WTC11 (cell line): ENCODE data around the gene RNF135. TPM values are rescaled to one million over a fixed set of nuclear protein-coding genes. Genes with fewer than 3 reads are reported as not detected.

ENCODE experiments used
- ATAC-seq: fragments of 200-7000 bp; cut with Tn5 transposase; 2 replicates; pipeline ENCODE4 v1.10.0; 2021; ENCODE audit warnings: mild to moderate bottlenecking, moderate library complexity
- CTCF ChIA-PET: fragments of 300-600 bp; sonication (Branson Sonifier 250); formaldehyde crosslinking; loops from one replicate; lab custom pipeline; 2021; ENCODE audit warnings: antibody characterized with exemption; lab: Charles Lee
- POLR2A ChIA-PET: fragments of 350-600 bp; sonication (Branson Sonifier 250); formaldehyde crosslinking; loops from one replicate; lab custom pipeline; 2021; ENCODE audit warnings: antibody characterized with exemption; lab: Charles Lee
- DNase-seq: peaks from one replicate; pipeline ENCODE4 v3.0.0; 2021; ENCODE audit warnings: low spot score
- H3K27ac Mint-ChIP-seq: 2 replicates; pipeline ENCODE4 v1.8.0; 2021; ENCODE audit warnings: mixed read lengths
- H3K27me3 Mint-ChIP-seq: 2 replicates; pipeline ENCODE4 v1.8.0; 2021; ENCODE audit warnings: low read depth, mild to moderate bottlenecking, moderate library complexity, mixed read lengths
- H3K36me3 Mint-ChIP-seq: 2 replicates; pipeline ENCODE4 v1.8.0; 2021; ENCODE audit warnings: mixed read lengths
- H3K4me1 Mint-ChIP-seq: 2 replicates; pipeline ENCODE4 v1.8.0; 2022; ENCODE audit warnings: mixed read lengths
- H3K4me3 Mint-ChIP-seq: 2 replicates; pipeline ENCODE4 v1.8.0; 2021; ENCODE audit warnings: mild to moderate bottlenecking, moderate library complexity, mixed read lengths
- H3K9me3 Mint-ChIP-seq: 2 replicates; pipeline ENCODE4 v1.8.0; 2021; ENCODE audit warnings: mixed read lengths
- CBFB ChIP-seq: sonication (generic); formaldehyde crosslinking; IDR thresholded peaks from 2 replicates; pipeline ENCODE4 v1.8.1; 2022; ENCODE audit warnings: mild to moderate bottlenecking, low read depth, missing genetic modification reagents
- FOXJ3 ChIP-seq: sonication (generic); formaldehyde crosslinking; IDR thresholded peaks from 2 replicates; pipeline ENCODE4 v1.9.0; 2021; ENCODE audit warnings: missing genetic modification reagents, mild to moderate bottlenecking, borderline replicate concordance
- FOXK1 ChIP-seq: sonication (generic); formaldehyde crosslinking; IDR thresholded peaks from 2 replicates; pipeline ENCODE4 v1.8.0; 2022; ENCODE audit warnings: mild to moderate bottlenecking, moderate library complexity, missing genetic modification reagents
- FOXP1 ChIP-seq: sonication (generic); formaldehyde crosslinking; IDR thresholded peaks from 2 replicates; pipeline ENCODE4 v1.8.0; 2022; ENCODE audit warnings: missing genetic modification reagents, mild to moderate bottlenecking, moderate library complexity, borderline replicate concordance
- NFE2L1 ChIP-seq: sonication (generic); formaldehyde crosslinking; IDR thresholded peaks from 2 replicates; pipeline ENCODE4 v1.8.1; 2023; ENCODE audit warnings: missing genetic modification reagents
- NFYB ChIP-seq: sonication (generic); formaldehyde crosslinking; conservative IDR thresholded peaks from 2 replicates; pipeline ENCODE4 v1.8.0; 2022; ENCODE audit warnings: low read depth, missing genetic modification reagents
- NR2C2 ChIP-seq: sonication (generic); formaldehyde crosslinking; IDR thresholded peaks from 2 replicates; pipeline ENCODE4 v1.8.0; 2022; ENCODE audit warnings: mild to moderate bottlenecking, missing genetic modification reagents
- PRDM15 ChIP-seq: sonication (generic); formaldehyde crosslinking; IDR thresholded peaks from 2 replicates; pipeline ENCODE4 v1.8.0; 2022; ENCODE audit warnings: missing genetic modification reagents
- RORB ChIP-seq: fragments of 250-450 bp; sonication (Bioruptor Pico); IDR thresholded peaks from 2 replicates; pipeline ENCODE4 v1.9.0; 2021; ENCODE audit warnings: mild to moderate bottlenecking
- TCF7 ChIP-seq: sonication (generic); formaldehyde crosslinking; IDR thresholded peaks from 2 replicates; pipeline ENCODE4 v1.8.0; 2022; ENCODE audit warnings: mild to moderate bottlenecking, low read depth, missing genetic modification reagents, moderate library complexity
- TP53 ChIP-seq: sonication (generic); formaldehyde crosslinking; IDR thresholded peaks from 2 replicates; pipeline ENCODE4 v1.8.1; 2023; ENCODE audit warnings: mild to moderate bottlenecking, missing genetic modification reagents
- ZNF423 ChIP-seq: fragments of 250-450 bp; sonication (Bioruptor Pico); IDR thresholded peaks from 2 replicates; pipeline ENCODE4 v2.1.2; 2022; ENCODE audit warnings: mild to moderate bottlenecking, moderate library complexity
- ZNF532 ChIP-seq: fragments of 250-450 bp; sonication (Bioruptor Pico); IDR thresholded peaks from 2 replicates; pipeline ENCODE4 v1.9.0; 2021; ENCODE audit warnings: mild to moderate bottlenecking, borderline replicate concordance
- ZNF671 ChIP-seq: fragments of 250-450 bp; sonication (Bioruptor Pico); IDR thresholded peaks from 2 replicates; pipeline ENCODE4 v1.8.0; 2021; ENCODE audit warnings: mild to moderate bottlenecking
- ZSCAN18 ChIP-seq: fragments of 250-450 bp; sonication (Bioruptor Pico); IDR thresholded peaks from 2 replicates; pipeline ENCODE4 v2.1.2; 2022; ENCODE audit warnings: mild to moderate bottlenecking, moderate library complexity
- total RNA-seq: library from RNA; stranded (reverse); gene quantifications from 3 replicates; pipeline ENCODE4 v1.2.3, GENCODE V29; 2021
- TF ChIP-seq, protein P1 (sequence below): sonication (generic); formaldehyde crosslinking; IDR thresholded peaks from 2 replicates; pipeline ENCODE4 v1.8.1; 2023; ENCODE audit warnings: mild to moderate bottlenecking, missing genetic modification reagents, moderate library complexity
- TF ChIP-seq, protein P2 (sequence below): sonication (generic); formaldehyde crosslinking; IDR thresholded peaks from 2 replicates; pipeline ENCODE4 v1.8.1; 2022; ENCODE audit warnings: mild to moderate bottlenecking, missing genetic modification reagents, moderate library complexity, borderline replicate concordance

Gene RNF135
- total RNA-seq, 1 experiment from 2014 or later = 10.3 TPM

GRCh38 chr17:30982855-30983254, 12.0 kb downstream of the RNF135 start (continued):
- TF ChIP-seq PRDM15 (CRISPR knock-in tag) = no peak

DNA sequence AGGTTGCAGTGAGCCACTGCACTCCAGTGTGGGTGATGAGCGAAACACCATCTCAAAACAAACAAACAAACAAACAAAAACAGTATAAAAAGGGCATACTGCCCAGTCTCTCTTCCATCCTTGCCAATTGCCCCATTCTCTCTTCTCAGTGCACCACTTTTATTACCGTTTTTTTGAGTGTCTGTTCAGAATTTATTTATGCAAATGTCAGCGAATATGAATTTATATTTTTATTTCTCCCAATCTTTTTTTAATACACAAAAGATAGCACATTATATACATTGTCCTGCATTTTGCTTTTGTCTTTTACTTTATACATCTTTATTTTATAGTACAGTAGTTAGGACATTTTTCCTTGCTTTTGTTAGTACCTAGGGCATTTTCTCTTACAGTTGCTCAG, 19.6 kb downstream of the RNF135 start:
- ATAC-seq (no peak), DNase-seq (no peak)
- no peak overlapping the region for H3K27ac Mint-ChIP-seq
- H3K4me1 Mint-ChIP-seq = no peaks in the 10 kb centered on the region
- ChIA-PET CTCF (no interaction called here), POLR2A (interaction anchor here (0.6 kb wide), 1 partner anchor 16 kb away, joined by 4 read pairs; no protein-coding TSS in a partner anchor)
- H3K36me3 Mint-ChIP-seq = no peaks in the 10 kb centered on the region
- no peaks in the 10 kb centered on the region for H3K9me3 Mint-ChIP-seq
- no peak overlapping the region for H3K4me3 Mint-ChIP-seq
- H3K27me3 Mint-ChIP-seq = no peaks in the 10 kb centered on the region
- no peak for TF ChIP-seq FOXJ3 (CRISPR knock-in tag)
- no peak for TF ChIP-seq FOXP1 (CRISPR knock-in tag)
- no peak for TF ChIP-seq ZNF671
- no peak for TF ChIP-seq ZNF532 (CRISPR knock-in tag)
- TF ChIP-seq, protein P1, sequence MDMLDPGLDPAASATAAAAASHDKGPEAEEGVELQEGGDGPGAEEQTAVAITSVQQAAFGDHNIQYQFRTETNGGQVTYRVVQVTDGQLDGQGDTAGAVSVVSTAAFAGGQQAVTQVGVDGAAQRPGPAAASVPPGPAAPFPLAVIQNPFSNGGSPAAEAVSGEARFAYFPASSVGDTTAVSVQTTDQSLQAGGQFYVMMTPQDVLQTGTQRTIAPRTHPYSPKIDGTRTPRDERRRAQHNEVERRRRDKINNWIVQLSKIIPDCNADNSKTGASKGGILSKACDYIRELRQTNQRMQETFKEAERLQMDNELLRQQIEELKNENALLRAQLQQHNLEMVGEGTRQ (CRISPR knock-in tag) = no peak
- TF ChIP-seq TCF7 (CRISPR knock-in tag) = no peak
- TF ChIP-seq CBFB (CRISPR knock-in tag) = no peak
- no peak for TF ChIP-seq RORB (CRISPR knock-in tag)

- Mint-ChIP-seq H3K4me3 (no peak overlapping the region), H3K36me3 (peaks cover 8% of the 10 kb centered on the region), H3K9me3 (no peaks in the 10 kb centered on the region), H3K27me3 (no peaks in the 10 kb centered on the region)
- ATAC-seq = no peak
- ChIA-PET POLR2A (no interaction called here), CTCF (interaction anchor here (0.6 kb wide), 2 partner anchors 118 to 243 kb away, joined by 3 read pairs; no protein-coding TSS in a partner anchor)
- TF ChIP-seq TP53 (no peak), NFE2L1 (CRISPR knock-in tag) (no peak), ZSCAN18 (CRISPR knock-in tag) (no peak), NR2C2 (no peak), FOXK1 (no peak), NFYB (CRISPR knock-in tag) (no peak), ZNF423 (CRISPR knock-in tag) (no peak)
- TF ChIP-seq, protein P2, sequence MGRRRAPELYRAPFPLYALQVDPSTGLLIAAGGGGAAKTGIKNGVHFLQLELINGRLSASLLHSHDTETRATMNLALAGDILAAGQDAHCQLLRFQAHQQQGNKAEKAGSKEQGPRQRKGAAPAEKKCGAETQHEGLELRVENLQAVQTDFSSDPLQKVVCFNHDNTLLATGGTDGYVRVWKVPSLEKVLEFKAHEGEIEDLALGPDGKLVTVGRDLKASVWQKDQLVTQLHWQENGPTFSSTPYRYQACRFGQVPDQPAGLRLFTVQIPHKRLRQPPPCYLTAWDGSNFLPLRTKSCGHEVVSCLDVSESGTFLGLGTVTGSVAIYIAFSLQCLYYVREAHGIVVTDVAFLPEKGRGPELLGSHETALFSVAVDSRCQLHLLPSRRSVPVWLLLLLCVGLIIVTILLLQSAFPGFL (CRISPR knock-in tag) = no peak
- TF ChIP-seq, all 79 proteins: peak for 0
- Mint-ChIP-seq H3K4me1 (no peaks in the 10 kb centered on the region), H3K27ac (no peak overlapping the region)
- DNase-seq = no peak
Observed at GRCh38 chr17:30992551-30992950, 21.7 kb downstream of the RNF135 start.
